GM04503 (cell line): Measurements from ENCODE around the gene SSBP3.
"Not testable (repeated sequence)": the region's sequence is repeated elsewhere in the genome, so short reads cannot be mapped to it uniquely, and the experiment has no call there.

ENCODE experiments used
- DNase-seq: peaks from one replicate; pipeline ENCODE4 v3.0.0-alpha.2; 2012; ENCODE audit warnings: low read depth

SSBP3 gene

DNA sequence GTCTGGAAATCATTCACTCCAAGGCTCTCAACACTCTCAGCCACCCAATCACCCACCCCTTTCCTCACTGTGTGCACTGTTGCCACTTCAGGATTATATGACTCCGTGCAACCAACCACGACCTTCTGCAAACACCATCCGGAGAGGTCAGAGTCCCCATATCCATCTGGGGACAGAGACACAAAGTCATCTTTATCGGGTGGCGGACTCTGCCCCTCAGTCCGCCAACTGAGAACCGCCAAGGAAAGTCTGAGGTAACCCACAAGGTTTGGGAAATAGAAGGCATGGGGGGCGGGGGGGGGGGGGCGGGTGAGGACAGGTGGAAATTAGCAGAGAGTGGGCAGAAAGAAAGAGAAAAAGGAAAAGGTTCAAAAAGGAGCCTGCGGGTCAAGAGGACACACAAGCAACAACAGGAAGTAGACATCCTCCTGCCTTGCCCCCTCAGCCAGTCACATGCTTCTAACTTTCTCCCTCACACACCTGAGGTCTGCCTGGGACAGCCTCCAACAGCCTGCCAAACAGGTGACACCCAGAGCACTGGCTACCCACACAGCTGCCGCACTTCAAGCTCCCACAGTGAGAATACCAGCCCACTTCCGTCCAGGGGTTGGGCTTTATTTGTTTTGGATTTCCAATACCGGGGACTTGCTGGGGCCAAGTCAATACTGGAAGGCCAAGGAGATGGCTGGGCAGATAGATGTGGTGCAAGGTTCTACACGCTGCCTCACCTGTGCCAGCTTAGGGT lies 58.1 kb downstream of the SSBP3 start:
- no peak for DNase-seq

- no peak for DNase-seq
Observed at GRCh38 chr1:54347261-54347954, 58.8 kb downstream of the SSBP3 start.

- not testable (repeated sequence) for DNase-seq
Observed at GRCh38 chr1:54345548-54345947, 60.6 kb downstream of the SSBP3 start.

DNA sequence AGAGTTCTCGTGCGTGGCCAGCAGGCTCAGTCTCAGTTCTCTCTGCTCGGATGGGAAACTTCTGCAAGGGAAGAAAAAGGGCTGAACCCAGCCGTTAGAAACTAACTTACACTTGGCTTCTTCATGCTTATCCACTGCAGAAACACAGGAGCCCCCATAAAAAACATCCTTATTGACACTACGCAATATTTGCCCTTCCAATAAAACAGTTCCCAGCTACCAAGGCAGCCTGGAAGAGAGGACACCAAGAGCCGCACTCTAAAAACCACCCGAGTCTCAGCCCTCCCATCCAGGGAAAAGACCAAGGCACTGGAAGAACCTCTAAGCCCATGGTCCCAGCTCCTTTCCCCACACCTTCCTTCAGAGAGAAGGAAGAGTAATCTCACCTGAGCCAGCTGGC lies 61.1 kb downstream of the SSBP3 start:
- no peak for DNase-seq

DNA sequence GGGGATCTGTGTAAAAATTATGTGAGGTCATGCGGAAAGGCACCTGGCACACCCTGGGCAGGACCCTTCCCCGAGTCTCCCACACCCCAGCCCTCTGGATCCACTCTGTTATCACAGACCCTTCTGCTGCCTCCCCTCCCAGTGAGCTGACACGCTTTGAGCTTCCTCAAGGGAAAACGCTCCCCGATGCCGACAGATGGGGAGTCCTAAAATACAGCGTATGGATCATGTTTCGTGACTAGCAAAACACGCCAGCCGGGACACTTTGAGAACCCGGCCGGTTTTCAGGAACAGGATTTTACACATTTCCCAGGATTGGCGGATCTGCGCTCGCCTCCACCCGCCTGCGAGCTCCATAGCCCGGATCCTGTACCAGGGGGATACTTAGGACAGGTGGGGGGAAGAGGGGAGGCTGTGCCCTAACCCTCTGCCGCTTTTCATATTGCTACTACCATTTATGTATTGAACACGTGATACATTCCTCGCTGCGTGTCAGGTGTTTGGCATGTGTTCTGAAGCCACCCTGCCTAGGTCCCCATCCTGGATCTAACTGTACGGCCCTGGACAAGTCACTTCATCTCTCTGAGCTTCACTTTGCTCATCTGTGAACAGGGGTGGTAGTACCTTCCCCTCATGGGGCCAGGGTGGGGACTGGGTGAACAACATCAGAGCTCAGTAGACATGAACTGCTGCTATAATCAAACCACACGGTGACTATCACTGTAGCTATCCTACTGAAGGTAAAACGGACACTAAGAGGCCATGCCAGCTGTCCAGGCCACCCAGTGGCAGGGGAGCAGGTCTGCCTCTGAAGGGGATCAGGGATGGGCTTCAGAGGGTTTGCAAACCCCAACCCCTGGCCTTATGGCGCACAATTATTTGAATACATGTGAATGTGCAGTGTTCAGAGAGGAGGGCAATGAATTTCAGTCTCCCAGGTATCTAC lies 63.2 kb downstream of the SSBP3 start:
- DNase-seq, result no peak

DNA sequence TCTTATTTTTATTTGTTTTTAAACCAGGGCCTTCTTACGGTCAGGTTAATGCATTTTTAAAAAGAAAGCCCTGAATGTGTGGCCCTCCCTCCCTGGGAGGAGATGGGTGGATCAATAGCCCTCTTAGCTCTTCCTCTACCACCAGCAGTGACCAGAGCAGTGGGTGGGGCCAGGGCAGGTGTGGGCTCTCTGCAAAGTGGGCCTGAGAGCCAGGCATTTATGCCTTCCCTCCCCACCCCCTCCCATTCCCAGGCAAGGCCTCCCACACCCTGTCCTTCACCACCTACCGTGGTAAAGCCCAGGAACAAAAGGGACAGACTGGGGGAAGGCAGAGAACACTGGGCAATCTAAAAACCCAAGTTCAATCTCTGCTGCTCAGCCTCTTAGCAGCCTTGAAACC lies 63.9 kb downstream of the SSBP3 start:
- DNase-seq, result no peak

- DNase-seq, result no peak
Observed at GRCh38 chr1:54341763-54342162, 64.4 kb downstream of the SSBP3 start.

GRCh38 chr1:54340878-54341277 lies 65.3 kb downstream of the SSBP3 start:
- no peak for DNase-seq

DNA sequence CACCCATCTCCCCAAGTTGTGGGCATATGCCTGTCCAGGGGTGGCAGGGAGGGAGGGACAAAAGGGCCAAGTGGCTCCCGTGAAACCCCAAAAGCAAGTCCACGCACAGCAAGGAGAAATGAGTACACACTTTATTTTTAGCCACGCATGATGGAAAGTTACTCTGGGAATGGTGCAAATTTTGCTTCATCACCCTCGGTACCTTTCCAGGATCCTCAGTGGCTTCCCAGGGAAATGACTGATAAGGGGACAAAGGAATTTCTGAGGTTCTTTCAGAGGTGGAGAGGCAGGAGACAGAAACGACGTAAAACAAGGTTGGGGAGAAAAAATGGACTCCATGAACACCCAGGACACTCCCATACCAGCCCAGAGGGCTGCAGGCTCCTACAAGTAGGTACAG lies 65.8 kb downstream of the SSBP3 start:
- DNase-seq, result no peak

DNA sequence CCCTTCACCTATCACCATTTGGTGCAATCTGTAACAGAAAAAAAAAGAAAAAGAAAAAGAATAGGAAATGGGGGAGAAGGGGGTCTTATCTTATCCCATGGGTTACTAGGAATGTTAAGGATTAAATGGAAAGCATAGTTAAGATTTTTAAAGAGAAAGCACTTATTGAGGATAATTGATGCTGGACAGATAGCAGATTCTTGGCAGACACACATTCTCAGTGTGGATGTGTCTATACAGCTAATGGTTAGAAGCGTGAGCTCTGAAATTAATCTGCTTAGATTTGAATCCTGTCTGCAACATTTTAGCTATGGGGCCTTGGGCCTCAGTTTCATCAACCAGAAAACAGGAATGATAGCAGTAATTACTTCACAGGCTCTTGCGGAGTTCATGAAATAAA lies 67.1 kb downstream of the SSBP3 start:
- no peak for DNase-seq

DNA sequence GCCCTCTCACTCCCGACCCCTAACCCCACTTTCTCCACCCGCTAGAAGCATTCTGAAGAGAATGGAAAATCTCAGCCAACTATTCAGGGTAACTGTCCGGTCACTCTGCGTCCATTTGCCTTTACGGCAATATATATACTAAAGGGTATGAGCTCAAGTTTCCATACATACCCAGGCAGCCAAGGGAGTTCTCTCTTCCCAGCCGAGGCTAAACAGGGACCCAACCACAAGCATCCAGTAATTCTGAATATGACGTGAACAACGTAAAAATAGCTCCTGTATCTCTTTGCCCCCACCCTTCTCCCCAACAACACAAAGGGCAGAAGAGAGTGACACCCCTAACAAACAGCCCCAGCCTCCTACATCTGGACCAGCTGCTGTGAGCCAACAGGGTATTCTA lies 67.7 kb downstream of the SSBP3 start:
- no peak for DNase-seq

DNA sequence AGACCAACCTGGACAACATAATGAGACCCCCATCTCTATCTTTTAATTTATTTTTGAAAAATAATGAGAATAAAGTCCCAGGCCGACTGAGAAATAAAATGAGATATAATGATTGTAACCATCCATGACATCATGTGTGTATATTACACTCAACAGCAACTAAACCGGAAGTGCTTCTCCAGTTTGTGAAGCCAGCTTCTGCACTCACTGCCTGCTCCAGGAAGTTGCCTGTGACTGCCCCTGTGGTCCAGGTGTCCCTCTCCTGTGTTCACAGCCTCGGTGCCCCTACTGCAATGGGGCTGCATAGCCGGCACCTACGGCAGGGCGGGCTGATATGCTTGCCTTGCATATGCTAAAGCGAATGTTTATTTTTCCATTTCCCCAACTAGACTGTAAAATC lies 68.3 kb downstream of the SSBP3 start:
- no peak for DNase-seq

DNA sequence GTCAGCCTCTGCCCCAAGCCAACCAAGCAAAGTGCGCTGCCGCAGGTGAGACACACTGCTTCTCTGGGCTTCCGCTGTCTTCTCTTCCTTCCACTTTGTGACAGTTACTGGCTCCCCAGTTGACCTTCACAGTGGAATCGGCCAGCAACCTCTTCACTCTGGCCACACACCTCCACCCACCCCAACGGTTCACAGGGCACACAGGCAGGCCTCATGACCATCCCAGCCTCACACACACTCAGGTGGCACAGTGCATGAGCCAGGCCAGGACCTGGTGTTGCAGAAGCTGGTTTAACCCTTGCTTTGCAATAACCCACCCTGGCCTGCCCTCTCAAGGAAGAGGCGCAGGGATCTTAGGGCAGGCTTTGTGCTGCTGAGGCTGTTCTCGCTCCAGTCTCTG lies 69.2 kb downstream of the SSBP3 start:
- DNase-seq, result no peak

- no peak for DNase-seq
Observed at GRCh38 chr1:54336116-54336515, 70.1 kb downstream of the SSBP3 start.

DNA sequence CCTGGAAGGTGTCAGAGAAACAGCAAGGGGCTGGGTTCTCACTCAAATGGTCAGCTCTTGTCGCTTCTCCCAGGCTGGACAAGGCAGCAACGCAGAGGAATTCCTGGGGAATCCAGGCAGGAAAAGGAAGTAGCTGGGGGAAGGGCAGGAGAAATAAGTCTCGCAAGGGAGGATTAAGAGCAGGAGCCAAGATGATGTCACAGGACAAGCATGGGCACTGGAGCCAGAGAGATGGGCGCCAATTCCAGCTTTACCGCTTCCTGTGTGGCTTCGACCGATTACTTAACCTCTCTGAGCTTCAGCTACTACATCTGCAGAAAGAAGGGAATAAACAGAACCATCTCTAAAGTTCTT lies 70.5 kb downstream of the SSBP3 start:
- DNase-seq, result peak; percentile 87

GRCh38 chr1:54335011-54335754 lies 71.0 kb downstream of the SSBP3 start:
- peak; percentile 67 for DNase-seq

- DNase-seq, result no peak
Observed at GRCh38 chr1:54332781-54333585, 73.2 kb downstream of the SSBP3 start.

- no peak for DNase-seq
Observed at GRCh38 chr1:54331843-54332463, 74.2 kb downstream of the SSBP3 start.

DNA sequence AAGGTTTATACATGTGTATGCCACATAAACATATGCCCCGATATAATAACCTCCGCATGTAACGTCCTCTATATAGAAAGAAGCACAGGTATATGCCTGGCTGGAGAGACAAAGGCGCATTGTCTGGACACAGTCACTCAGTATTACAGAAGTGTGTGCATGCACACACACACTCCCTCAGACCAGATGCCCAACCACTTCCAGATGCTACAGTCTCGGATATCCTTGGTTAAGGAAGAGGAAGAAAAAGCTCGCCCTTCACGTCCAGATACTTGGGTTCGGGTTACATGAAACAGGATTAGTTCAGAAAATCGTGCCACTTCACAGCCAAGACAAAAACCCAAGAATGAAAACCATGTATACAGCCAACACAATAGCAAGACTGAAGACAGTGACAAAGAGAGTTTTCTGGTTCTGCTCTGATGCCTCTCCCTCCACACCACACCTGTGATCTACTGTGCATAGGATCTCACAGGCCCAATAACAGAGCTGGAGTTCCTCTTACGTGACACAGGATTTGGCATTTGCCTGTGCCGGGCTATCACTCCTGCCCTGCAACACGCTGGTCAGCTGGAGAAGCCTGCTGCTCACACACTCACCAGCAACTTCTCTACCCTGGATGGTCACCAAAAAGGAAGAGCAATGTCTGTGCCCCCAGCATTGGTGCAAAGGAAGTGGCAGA lies 75.0 kb downstream of the SSBP3 start:
- DNase-seq, result peak; percentile 48
